ENCODE data around the gene FXR2. TPM values are rescaled to one million over a fixed set of nuclear protein-coding genes. Genes with fewer than 3 reads are reported as not detected.

The FXR2 gene
- total and polyA plus RNA-seq, 10 of the 15 experiments (the other 5 are each of a cell fraction or from before 2014, with no cell fraction given): 1.6 to 33.3 (median 22.0) TPM

DNA sequence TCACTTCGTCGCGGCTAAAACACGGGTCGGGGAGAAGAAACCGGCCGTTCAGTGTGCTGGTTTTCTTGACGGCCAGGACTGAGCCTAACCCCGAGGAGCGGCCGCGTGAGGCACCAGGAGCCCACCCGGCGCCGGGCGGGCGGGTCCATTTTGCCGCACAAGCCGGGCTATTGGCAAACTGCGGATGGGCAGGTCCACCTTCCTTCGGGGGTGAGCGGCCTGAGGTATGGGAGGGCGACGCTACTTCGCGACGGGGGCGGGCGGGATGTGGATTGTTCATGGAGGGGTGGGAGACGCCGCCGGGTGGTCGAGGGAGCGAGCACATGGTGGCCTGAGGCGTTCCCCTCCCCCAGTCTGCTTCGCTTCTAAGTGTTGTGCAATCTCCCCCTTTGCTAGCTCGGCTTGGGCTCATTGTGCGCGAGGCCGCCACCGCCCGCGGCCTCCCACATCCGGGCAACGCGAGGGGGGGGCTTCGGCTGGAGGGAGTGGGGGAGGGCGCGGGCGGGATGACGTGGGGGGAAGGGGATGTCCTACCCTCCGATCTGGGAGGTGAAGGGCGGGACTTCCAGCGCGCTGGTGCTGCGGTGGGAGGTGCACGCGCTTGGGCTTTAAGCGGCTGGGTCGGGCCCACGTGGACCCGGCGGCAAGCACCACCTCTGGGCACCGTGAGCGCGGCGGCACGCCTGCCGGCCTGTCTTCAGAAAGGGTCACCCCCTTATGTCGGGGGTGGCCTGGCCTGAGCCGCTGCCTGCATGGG is 41.2 kb downstream of the FXR2 start:
- POLR2A ChIA-PET: interaction anchor here (0.5 to 5.1 kb wide), 9 partner anchors 11 to 268 kb away, joined by 3 to 39 read pairs (median 4); partner anchors contain the start of genes ACAP1, FXR2, MPDU1 and TMEM256
- CTCF ChIA-PET: interaction anchor here (0.7 to 2.0 kb wide), 3 partner anchors 10 to 113 kb away, joined by 3 to 5 read pairs (median 5); partner anchors contain the start of genes MPDU1 and TP53
- no TSS peak for BruUV-seq (replicated peaks)
- SMC1A ChIA-PET (ENCODE audit: uncharacterized antibody, unreplicated experiment): interaction anchor here (0.7 to 2.2 kb wide), 3 partner anchors 10 to 114 kb away, joined by 3 to 7 read pairs (median 6); partner anchors contain the start of genes MPDU1, TP53 and WRAP53
- Histone ChIP-seq H3K79me2 (ENCODE audit: control insufficient read depth, insufficient read depth, low read length) (peaks cover 57% of the 10 kb centered on the region), H3K27ac (ENCODE audit: control insufficient read depth, insufficient read depth) (peak overlapping the region; percentile 97), H4K20me1 (ENCODE audit: control insufficient read depth, insufficient read depth) (peaks cover 25% of the 10 kb centered on the region), H3K27me3 (replicated peaks in 1 of 2; ENCODE audit: control insufficient read depth in 2 of 2, insufficient read depth in 2 of 2, low read length in 1 of 2) (no peaks in the 10 kb centered on the region), H3K4me2 (ENCODE audit: control insufficient read depth, insufficient read depth) (peak overlapping the region; percentile 84; the same call in 1 of the 2 replicates), H3K9me3 (replicated peaks; ENCODE audit: control insufficient read depth, insufficient read depth, low read length) (no peaks in the 10 kb centered on the region), H2AFZ (ENCODE audit: control insufficient read depth, low read depth, low read length) (no peak overlapping the region), H3K36me3 (ENCODE audit: control insufficient read depth in 2 of 2, insufficient read depth in 2 of 2, low read length in 1 of 2) (peaks cover 37 to 52% of the 10 kb centered on the region in 2 experiments), H3K4me1 (ENCODE audit: control insufficient read depth, insufficient read depth, low read length) (peaks cover 24% of the 10 kb centered on the region), H3K4me3 (peak overlapping the region; percentile 93), H3K9ac (ENCODE audit: control insufficient read depth, insufficient read depth, low read length) (peak overlapping the region; percentile 99)
- intact Hi-C loops (cut with micrococcal nuclease; ENCODE audit: unreplicated experiment) (loop anchor here (5.0 kb wide), 1 partner anchor 114 kb away; the partner anchor contains the start of genes TP53 and WRAP53), in situ Hi-C loops (cut with MboI) (loop anchor here (25.0 kb wide), 1 partner anchor 536 kb away; the partner anchor contains the start of genes SLC16A11 and SLC16A13)
- under 1% methylated on average over 52 of the region's 71 CpGs for WGBS (ENCODE audit: insufficient coverage, insufficient replicate concordance, low lambda C conversion rate, missing lambda C conversion rate)
- ATAC-seq (peak; percentile 63), FAIRE-seq (no peak), DNase-seq (ENCODE audit: low read depth, low spot score) (no peak)
- RAD21 ChIA-PET (ENCODE audit: unreplicated experiment): interaction anchor here (0.7 to 2.8 kb wide), 6 partner anchors 10 to 114 kb away, joined by 3 to 9 read pairs (median 6); partner anchors contain the start of genes MPDU1, SAT2, SENP3 and TP53
- no peak for TF ChIP-seq E2F8 (IDR thresholded peaks at IDR 0.05; ENCODE audit: low read depth, partially characterized antibody)
- TF ChIP-seq RUNX3 (IDR thresholded peaks at IDR 0.05; ENCODE audit: low read length): peak; percentile 74
- TF ChIP-seq NR2C2 (IDR thresholded peaks at IDR 0.05; ENCODE audit: borderline replicate concordance, control insufficient read depth, insufficient read length, low read depth): no peak
- TF ChIP-seq IRF3 (IDR thresholded peaks at IDR 0.05): no peak
- no peak for TF ChIP-seq MTA3 (IDR thresholded peaks at IDR 0.05; ENCODE audit: borderline replicate concordance, low read length)
- TF ChIP-seq CUX1 (IDR thresholded peaks at IDR 0.05; ENCODE audit: insufficient replicate concordance, low read depth, low read length): no peak
- peak; percentile 82; the same call in 1 of the 2 replicates for TF ChIP-seq TAF1 (IDR thresholded peaks at IDR 0.05; ENCODE audit: borderline replicate concordance, low read depth, low read length)
- TF ChIP-seq EGR1 (IDR thresholded peaks at IDR 0.05; ENCODE audit: borderline replicate concordance in 1 of 2, low read depth in 2 of 2, low read length in 2 of 2): peak in 1 of 2 experiments; percentile 57; a peak in 2 of 3 replicates
